Measurements from ENCODE around the gene FN1. TPM values are rescaled to one million over a fixed set of nuclear protein-coding genes. Genes with fewer than 3 reads are reported as not detected.

Gene FN1
- total RNA-seq, 4 donors from 2014 or later: 272 to 709 (median 375) TPM

- H3K27ac ChIP-seq: no peak overlapping the region
- no peak overlapping the region for H3K4me3 ChIP-seq
- WGBS, 2 donors: 85 to 89% methylated on average over 2 of the region's 2 CpGs
- no peaks in the 10 kb centered on the region for H3K27me3 ChIP-seq
- TF ChIP-seq CTCF (IDR thresholded peaks at IDR 0.05) (no peak), EP300 (IDR thresholded peaks at IDR 0.05) (no peak), POLR2A (IDR thresholded peaks at IDR 0.05) (no peak)
- no peaks in the 10 kb centered on the region for H3K36me3 ChIP-seq
- DNase-seq (ENCODE audit: low spot score in 2 of 2): no peak
- no peaks in the 10 kb centered on the region for H3K9me3 ChIP-seq
- H3K4me1 ChIP-seq: no peaks in the 10 kb centered on the region
Observed at GRCh38 chr2:215479121-215479520, 43.3 kb upstream of the FN1 start.

- no peak for DNase-seq (ENCODE audit: low spot score in 2 of 2)
- Histone ChIP-seq H3K27me3 (no peaks in the 10 kb centered on the region), H3K4me1 (no peaks in the 10 kb centered on the region), H3K27ac (no peak overlapping the region), H3K9me3 (no peaks in the 10 kb centered on the region), H3K4me3 (no peak overlapping the region), H3K36me3 (no peaks in the 10 kb centered on the region)
- 60 to 62% methylated on average over 2 of the region's 2 CpGs for WGBS, 2 donors
- TF ChIP-seq POLR2A (IDR thresholded peaks at IDR 0.05): no peak
- no peak for TF ChIP-seq CTCF (IDR thresholded peaks at IDR 0.05)
- no peak for TF ChIP-seq EP300 (IDR thresholded peaks at IDR 0.05)
Observed at GRCh38 chr2:215476424-215476823, 40.6 kb upstream of the FN1 start.

- Histone ChIP-seq H3K36me3 (no peaks in the 10 kb centered on the region), H3K9me3 (no peaks in the 10 kb centered on the region), H3K27me3 (no peaks in the 10 kb centered on the region), H3K4me3 (no peak overlapping the region), H3K4me1 (no peaks in the 10 kb centered on the region), H3K27ac (no peak overlapping the region)
- no peak for DNase-seq (ENCODE audit: low spot score in 2 of 2)
- 69 to 78% methylated on average over 3 of the region's 3 CpGs for WGBS, 2 donors
- no peak for TF ChIP-seq POLR2A (IDR thresholded peaks at IDR 0.05)
- TF ChIP-seq EP300 (IDR thresholded peaks at IDR 0.05): no peak
- no peak for TF ChIP-seq CTCF (IDR thresholded peaks at IDR 0.05)
Observed at GRCh38 chr2:215466097-215466909, 30.4 kb upstream of the FN1 start.

- 67 to 79% methylated on average over 2 of the region's 2 CpGs for WGBS, 2 donors
- TF ChIP-seq CTCF (IDR thresholded peaks at IDR 0.05) (no peak), POLR2A (IDR thresholded peaks at IDR 0.05) (no peak), EP300 (IDR thresholded peaks at IDR 0.05) (no peak)
- H3K36me3 ChIP-seq: no peaks in the 10 kb centered on the region
Observed at GRCh38 chr2:215465256-215465655, 29.4 kb upstream of the FN1 start.

GRCh38 chr2:215461836-215462532 lies 26.1 kb upstream of the FN1 start:
- no peaks in the 10 kb centered on the region for H3K9me3 ChIP-seq
- 81 to 89% methylated on average over 5 of the region's 5 CpGs for WGBS, 2 donors
- H3K4me3 ChIP-seq: no peak overlapping the region
- no peak overlapping the region for H3K27ac ChIP-seq
- no peaks in the 10 kb centered on the region for H3K27me3 ChIP-seq
- H3K36me3 ChIP-seq: no peaks in the 10 kb centered on the region
- no peak for DNase-seq (ENCODE audit: low spot score in 2 of 2)
- TF ChIP-seq POLR2A (IDR thresholded peaks at IDR 0.05): no peak
- TF ChIP-seq CTCF (IDR thresholded peaks at IDR 0.05): no peak
- TF ChIP-seq EP300 (IDR thresholded peaks at IDR 0.05): no peak
- H3K4me1 ChIP-seq: no peaks in the 10 kb centered on the region

More at GRCh38 chr2:215465256-215465655, 29.4 kb upstream of the FN1 start:
- Histone ChIP-seq H3K4me3 (no peak overlapping the region), H3K4me1 (no peaks in the 10 kb centered on the region), H3K9me3 (no peaks in the 10 kb centered on the region), H3K27ac (no peak overlapping the region), H3K27me3 (no peaks in the 10 kb centered on the region)
- no peak for DNase-seq (ENCODE audit: low spot score in 2 of 2)
